ENCODE data around the gene CFAP44. TPM values are rescaled to one million over a fixed set of nuclear protein-coding genes. Genes with fewer than 3 reads are reported as not detected.

The CFAP44 gene
- total RNA-seq, 1 donor from 2014 or later, result 4.4 TPM

Other genes starting within 250 kb of the CFAP44 start
- gene BOC, start 229.9 kb downstream of the CFAP44 start, total RNA-seq, result 0.05 and 0.27 TPM in 2 replicates
- gene SPICE1, start 73.7 kb upstream of the CFAP44 start, total RNA-seq, result 13.1 and 17.5 TPM in 2 replicates
- gene SIDT1, start 91.1 kb upstream of the CFAP44 start, total RNA-seq, result 15.5 and 17.6 TPM in 2 replicates